ENCODE data around the gene HARBI1.
"Not testable (repeated sequence)": the region's sequence is repeated elsewhere in the genome, so short reads cannot be mapped to it uniquely, and the experiment has no call there.

HARBI1 gene

DNA sequence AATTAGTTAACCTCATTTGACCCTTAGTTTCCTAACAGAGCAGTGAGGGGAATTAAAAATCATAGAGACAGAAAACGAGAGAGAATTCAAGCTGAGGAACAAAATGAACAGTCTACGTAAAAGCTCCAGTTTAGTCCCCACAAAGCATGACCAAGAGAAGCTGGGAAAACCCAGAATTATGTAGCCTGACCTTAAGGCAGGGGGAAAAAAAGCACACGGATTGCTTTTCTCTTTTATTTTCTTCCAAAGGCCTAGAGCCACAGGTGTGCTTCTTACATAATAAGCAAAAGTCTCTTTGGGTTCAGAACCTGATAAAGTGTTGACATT, 22.7 kb downstream of the HARBI1 start:
- ChIA-PET POLR2A (interaction anchor here (0.6 to 0.9 kb wide), 3 partner anchors 15 to 33 kb away, joined by 3 to 6 read pairs (median 4); no protein-coding TSS in a partner anchor), CTCF (interaction anchor here (0.8 to 1.7 kb wide), 5 partner anchors 9 to 104 kb away, joined by 3 to 11 read pairs (median 4); partner anchors contain the start of genes ATG13 and HARBI1)
- no peak for TF ChIP-seq CTCF (IDR thresholded peaks at IDR 0.05; ENCODE audit: control extremely low read depth, extremely low read depth, low read depth, missing control alignments)
- DNase-seq (ENCODE audit: extremely low spot score) = no peak

DNA sequence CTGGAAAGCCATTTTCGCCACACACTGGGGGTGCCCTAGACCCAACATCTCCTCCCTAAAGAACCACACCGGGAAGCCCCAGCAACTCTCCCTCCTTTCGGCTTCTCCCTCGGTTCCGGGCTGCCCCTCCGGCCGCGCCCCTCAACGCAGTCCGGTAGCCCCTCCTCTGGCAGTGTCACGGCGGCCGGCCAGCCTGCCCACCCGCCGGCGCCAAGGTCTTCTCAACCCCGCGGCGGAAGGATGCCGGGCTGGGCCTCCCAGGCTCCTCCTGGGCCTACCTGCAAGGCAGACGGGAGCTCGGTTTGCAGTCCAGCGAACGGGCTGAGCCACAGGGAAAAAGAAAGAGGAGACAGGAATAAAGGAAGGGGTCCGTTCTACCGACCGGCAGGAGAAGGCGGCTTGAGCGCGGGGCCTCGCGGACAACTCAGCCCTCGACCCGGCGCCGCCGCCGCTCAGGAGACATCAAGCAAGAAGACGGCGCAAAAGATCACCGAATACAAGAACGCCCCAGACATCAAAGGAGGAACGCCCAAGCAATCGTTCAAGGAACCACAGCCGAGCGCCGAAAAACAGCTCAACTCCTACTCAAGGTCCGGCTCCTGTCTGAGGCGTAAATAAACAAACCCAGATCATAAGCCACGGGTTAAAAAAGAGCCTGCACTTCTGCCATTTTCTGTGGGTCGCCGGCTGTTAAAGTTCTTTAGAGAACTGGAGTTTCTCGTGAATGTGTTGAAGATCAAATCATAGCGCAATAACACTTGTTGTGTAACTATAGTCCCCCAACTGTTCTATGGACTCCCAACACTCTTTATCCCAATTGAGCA, 23.3 kb downstream of the HARBI1 start, which contains the start of gene AMBRA1:
AMBRA1 (minus strand) TSS at position 474 of the 824 bp plus-strand sequence. CDS start 45,643 bp downstream, outside the sequence.
- CTCF ChIA-PET = interaction anchor here (0.8 to 1.7 kb wide), 5 partner anchors 9 to 104 kb away, joined by 3 to 11 read pairs (median 4); partner anchors contain the start of genes ATG13 and HARBI1
- peak; percentile 87 for DNase-seq (ENCODE audit: extremely low spot score)
- POLR2A ChIA-PET = interaction anchor here (0.6 to 0.9 kb wide), 3 partner anchors 16 to 32 kb away, joined by 3 to 6 read pairs (median 4); no protein-coding TSS in a partner anchor
- TF ChIP-seq CTCF (IDR thresholded peaks at IDR 0.05; ENCODE audit: control extremely low read depth, extremely low read depth, low read depth, missing control alignments) = no peak

DNA sequence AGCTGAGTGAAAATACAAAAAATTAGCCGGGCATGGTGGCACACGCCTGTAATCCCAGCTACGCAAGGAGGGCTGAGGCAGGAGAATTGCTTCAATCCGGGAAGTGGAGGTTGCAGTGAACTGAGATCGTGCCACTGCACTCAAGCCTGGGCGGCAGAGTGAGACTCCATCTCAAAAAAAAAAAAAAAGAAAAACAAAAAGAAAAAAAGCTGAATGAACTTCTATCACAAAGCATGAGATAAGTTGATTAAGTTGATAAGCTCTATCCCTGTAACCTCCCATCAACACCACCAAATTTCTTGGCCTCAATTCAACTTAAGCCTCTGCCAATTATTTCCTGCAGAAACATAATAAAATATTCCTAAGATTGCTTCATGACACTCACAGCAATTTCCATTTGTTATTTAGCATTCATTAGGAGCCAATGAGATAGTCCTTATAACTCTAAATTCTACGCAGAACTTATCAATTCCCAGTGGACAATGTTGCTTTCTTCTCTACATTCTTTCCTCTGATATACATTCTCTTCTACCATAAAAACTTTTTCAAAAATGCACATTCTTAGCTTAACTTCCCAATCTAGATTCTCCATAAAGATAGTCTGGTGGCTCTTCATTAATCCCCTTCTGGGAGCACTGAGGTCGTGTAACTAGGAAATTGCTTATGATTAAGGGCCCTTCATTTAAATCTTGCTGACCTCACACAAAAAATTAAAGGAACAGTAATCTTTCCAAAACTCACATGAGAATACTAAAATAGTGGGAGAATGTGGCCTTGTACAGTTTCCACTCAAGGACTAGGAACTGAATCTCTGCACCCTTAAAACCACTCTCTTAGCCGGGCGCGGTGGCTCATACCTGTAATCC, 26.1 kb downstream of the HARBI1 start:
- TF ChIP-seq CTCF (IDR thresholded peaks at IDR 0.05; ENCODE audit: control extremely low read depth, extremely low read depth, low read depth, missing control alignments) = no peak
- POLR2A ChIA-PET = interaction anchor here (0.6 to 0.7 kb wide), 2 partner anchors 15 to 26 kb away, joined by 3 read pairs; partner anchors contain the start of gene ATG13
- CTCF ChIA-PET = interaction anchor here (0.8 to 1.7 kb wide), 5 partner anchors 8 to 28 kb away, joined by 3 to 8 read pairs (median 3); no protein-coding TSS in a partner anchor
- DNase-seq (ENCODE audit: extremely low spot score) = no peak

DNA sequence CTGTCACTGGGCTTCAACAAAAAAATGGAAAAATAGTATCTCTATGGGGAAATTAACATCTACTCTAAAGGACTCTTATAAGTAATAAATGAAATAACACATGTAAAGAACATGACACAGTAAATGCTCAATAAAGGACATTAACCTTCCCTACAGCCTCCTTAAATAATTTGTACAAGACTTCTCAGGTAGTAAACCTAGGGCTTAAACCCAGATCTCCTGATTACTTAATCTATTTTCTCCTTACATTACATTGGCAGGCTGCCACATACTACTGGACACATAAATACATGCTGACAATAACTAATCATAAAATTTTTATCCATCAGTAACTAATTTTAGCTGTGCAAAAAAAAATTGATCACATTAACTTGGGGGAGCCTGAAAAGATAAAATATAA, 28.1 kb downstream of the HARBI1 start:
- DNase-seq (ENCODE audit: extremely low spot score) = no peak
- TF ChIP-seq CTCF (IDR thresholded peaks at IDR 0.05; ENCODE audit: control extremely low read depth, extremely low read depth, low read depth, missing control alignments) = no peak
- ChIA-PET POLR2A (no interaction called here), CTCF (interaction anchor here (0.6 kb wide), 1 partner anchor 355 kb away, joined by 3 read pairs; no protein-coding TSS in a partner anchor)

DNA sequence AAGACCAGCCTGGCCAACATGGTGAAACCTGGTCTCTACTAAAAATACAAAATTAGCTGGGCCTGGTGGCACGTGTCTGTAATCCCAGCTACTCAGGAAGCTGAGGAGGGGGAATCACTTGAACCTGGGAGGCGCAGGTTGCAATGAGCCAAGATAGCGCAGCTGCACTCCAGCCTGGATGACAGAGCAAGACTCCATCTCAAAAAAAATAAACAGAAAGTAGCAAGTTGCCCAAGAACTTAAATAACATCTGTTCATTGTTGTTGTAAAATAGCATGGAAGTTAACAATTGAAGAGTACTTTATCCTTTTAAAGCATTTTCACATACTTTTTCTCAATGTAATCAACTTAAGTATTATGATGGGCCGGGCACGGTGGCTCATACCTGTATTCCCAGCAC, 28.9 kb downstream of the HARBI1 start:
- no peak for DNase-seq (ENCODE audit: extremely low spot score)
- ChIA-PET CTCF (no interaction called here), POLR2A (interaction anchor here (0.7 kb wide), 1 partner anchor 169 kb away, joined by 6 read pairs; no protein-coding TSS in a partner anchor)
- TF ChIP-seq CTCF (IDR thresholded peaks at IDR 0.05; ENCODE audit: control extremely low read depth, extremely low read depth, low read depth, missing control alignments) = no peak

- POLR2A ChIA-PET, CTCF ChIA-PET: not testable (repeated sequence)
Measured at GRCh38 chr11:46583513-46583912, 33.5 kb downstream of the HARBI1 start.

More at GRCh38 chr11:46583513-46583912, 33.5 kb downstream of the HARBI1 start:
- not testable (repeated sequence) for DNase-seq (ENCODE audit: extremely low spot score)
